22Rv1 (cell line): Measurements from ENCODE around the gene TTBK1.

ENCODE experiments used
- ZFX ChIP-seq: fragments of 450-650 bp; IDR thresholded peaks from 2 replicates; pipeline ENCODE4 v1.6.1; 2017; ENCODE audit warnings: antibody characterized with exemption, borderline replicate concordance
- TF ChIP-seq, protein P1 (sequence below): fragments of 450-650 bp; IDR thresholded peaks from 2 replicates; pipeline ENCODE4 v1.5.1; 2017; ENCODE audit warnings: mild to moderate bottlenecking

DNA sequence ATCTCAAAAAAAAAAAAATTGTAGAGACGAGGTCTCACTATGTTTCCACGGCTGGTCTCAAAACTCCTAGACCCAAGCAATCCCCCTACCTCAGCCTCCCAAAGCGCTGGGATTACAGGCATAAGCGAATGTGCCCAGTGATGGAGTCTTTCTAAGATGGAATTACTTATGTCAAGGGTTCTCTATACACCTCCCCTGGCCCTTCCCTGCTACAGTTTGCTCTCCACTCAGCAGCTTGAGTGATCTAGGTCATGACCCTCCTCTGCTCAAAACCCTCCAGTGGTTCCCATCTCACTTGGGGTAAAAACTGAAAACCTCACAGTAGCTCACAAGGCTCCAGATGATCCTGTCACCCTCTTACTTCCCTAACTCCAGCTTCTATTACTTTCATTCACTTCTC is 12.2 kb upstream of the TTBK1 start:
- TF ChIP-seq, protein P1, sequence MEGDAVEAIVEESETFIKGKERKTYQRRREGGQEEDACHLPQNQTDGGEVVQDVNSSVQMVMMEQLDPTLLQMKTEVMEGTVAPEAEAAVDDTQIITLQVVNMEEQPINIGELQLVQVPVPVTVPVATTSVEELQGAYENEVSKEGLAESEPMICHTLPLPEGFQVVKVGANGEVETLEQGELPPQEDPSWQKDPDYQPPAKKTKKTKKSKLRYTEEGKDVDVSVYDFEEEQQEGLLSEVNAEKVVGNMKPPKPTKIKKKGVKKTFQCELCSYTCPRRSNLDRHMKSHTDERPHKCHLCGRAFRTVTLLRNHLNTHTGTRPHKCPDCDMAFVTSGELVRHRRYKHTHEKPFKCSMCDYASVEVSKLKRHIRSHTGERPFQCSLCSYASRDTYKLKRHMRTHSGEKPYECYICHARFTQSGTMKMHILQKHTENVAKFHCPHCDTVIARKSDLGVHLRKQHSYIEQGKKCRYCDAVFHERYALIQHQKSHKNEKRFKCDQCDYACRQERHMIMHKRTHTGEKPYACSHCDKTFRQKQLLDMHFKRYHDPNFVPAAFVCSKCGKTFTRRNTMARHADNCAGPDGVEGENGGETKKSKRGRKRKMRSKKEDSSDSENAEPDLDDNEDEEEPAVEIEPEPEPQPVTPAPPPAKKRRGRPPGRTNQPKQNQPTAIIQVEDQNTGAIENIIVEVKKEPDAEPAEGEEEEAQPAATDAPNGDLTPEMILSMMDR = no peak
- TF ChIP-seq ZFX = no peak
